ENCODE measurements around the gene FTO.

The FTO gene

DNA sequence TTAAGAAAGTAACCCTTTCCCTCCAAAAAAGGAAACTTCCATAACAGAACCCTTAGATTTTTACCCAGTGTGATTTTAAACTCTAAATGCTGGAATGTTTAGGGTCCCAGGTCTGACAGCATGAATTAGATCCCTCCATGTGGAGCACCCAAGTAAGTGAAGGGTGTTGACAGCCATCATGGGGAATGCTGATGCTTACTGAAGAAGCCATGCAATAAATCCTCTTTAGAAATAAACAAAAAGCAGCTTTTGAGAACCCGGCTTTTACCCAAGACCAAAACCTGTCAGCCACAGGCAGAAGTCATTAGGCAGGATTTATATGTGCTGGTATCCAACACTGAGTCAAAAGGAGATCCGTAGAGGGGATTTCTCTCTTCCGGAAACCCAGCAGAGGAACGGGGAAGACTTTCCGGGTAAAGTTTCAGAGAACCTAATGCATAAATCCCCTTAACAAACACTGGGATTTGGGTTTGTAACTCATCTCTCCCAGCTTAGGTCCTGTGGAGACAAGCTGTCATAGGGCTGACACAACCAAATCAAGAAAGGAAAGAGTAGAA lies 295.1 kb downstream of the FTO start:
- Histone ChIP-seq H3K36me3 (ENCODE audit: control insufficient read depth in 2 of 2, insufficient read depth in 2 of 2, low read length in 2 of 2) (no peaks in the 10 kb centered on the region), H3K4me3 (ENCODE audit: low read length in 2 of 2) (no peak overlapping the region), H3K9me3 (ENCODE audit: control insufficient read depth in 2 of 2, low read length in 2 of 2) (no peaks in the 10 kb centered on the region), H3K4me1 (ENCODE audit: control insufficient read depth in 2 of 2, insufficient read depth in 2 of 2, low read length in 2 of 2) (no peaks in the 10 kb centered on the region), H3K27me3 (ENCODE audit: control insufficient read depth in 2 of 2, insufficient read depth in 2 of 2, low read length in 2 of 2) (no peaks in the 10 kb centered on the region), H3K27ac (ENCODE audit: low read depth in 2 of 2, low read length in 2 of 2) (no peak overlapping the region), H3K9ac (ENCODE audit: low read depth in 1 of 2, low read length in 2 of 2) (no peak overlapping the region)

DNA sequence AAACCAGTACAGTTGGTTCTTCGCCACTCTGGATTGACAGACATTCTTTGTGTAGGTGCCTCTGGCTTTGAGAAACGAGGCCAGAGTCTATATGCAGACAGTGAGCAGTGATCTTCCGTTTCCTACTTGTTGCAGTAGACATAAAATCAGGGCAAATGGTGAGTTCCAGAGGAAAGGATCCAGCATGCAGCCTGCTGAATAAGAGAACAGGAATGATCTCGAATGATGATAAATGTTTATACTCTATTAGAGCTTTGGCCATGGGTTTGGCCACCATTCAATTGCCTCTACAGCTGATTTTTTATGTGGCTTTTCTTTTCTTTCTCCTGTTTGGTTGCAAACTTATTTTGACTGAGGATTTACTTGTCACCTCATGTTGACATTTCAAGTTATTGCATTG lies 295.9 kb downstream of the FTO start:
- no peak overlapping the region for H3K9ac ChIP-seq (ENCODE audit: low read depth in 1 of 2, low read length in 2 of 2)
- no peaks in the 10 kb centered on the region for H3K4me1 ChIP-seq (ENCODE audit: control insufficient read depth in 2 of 2, insufficient read depth in 2 of 2, low read length in 2 of 2)
- no peaks in the 10 kb centered on the region for H3K27me3 ChIP-seq (ENCODE audit: control insufficient read depth in 2 of 2, insufficient read depth in 2 of 2, low read length in 2 of 2)
- no peaks in the 10 kb centered on the region for H3K9me3 ChIP-seq (ENCODE audit: control insufficient read depth in 2 of 2, low read length in 2 of 2)
- H3K4me3 ChIP-seq (ENCODE audit: low read length in 2 of 2), result no peak overlapping the region
- H3K36me3 ChIP-seq (ENCODE audit: control insufficient read depth in 2 of 2, insufficient read depth in 2 of 2, low read length in 2 of 2), result no peaks in the 10 kb centered on the region
- no peak overlapping the region for H3K27ac ChIP-seq (ENCODE audit: low read depth in 2 of 2, low read length in 2 of 2)

DNA sequence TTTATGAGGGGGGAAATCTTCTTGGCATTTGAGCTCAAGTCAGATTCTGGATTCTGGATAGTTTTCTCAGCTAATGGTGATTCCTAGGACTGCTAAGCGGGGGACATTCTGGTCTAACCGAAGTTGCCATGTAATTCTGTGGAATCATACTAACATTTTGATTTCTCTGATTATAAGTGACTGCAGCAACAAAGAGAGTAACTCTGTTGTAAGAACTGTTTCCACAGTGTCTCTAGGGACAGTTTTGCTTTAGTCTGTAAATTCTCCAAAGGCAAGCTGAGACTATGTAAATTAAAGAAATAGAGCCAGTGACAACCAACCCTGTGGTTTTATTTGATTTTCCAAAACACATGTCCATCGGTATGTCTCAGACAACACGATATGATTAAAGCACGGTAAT lies 296.4 kb downstream of the FTO start:
- no peak overlapping the region for H3K4me3 ChIP-seq (ENCODE audit: low read length in 2 of 2)
- no peaks in the 10 kb centered on the region for H3K27me3 ChIP-seq (ENCODE audit: control insufficient read depth in 2 of 2, insufficient read depth in 2 of 2, low read length in 2 of 2)
- no peaks in the 10 kb centered on the region for H3K36me3 ChIP-seq (ENCODE audit: control insufficient read depth in 2 of 2, insufficient read depth in 2 of 2, low read length in 2 of 2)
- no peaks in the 10 kb centered on the region for H3K9me3 ChIP-seq (ENCODE audit: control insufficient read depth in 2 of 2, low read length in 2 of 2)
- no peak overlapping the region for H3K27ac ChIP-seq (ENCODE audit: low read depth in 2 of 2, low read length in 2 of 2)
- H3K4me1 ChIP-seq (ENCODE audit: control insufficient read depth in 2 of 2, insufficient read depth in 2 of 2, low read length in 2 of 2), result no peaks in the 10 kb centered on the region
- no peak overlapping the region for H3K9ac ChIP-seq (ENCODE audit: low read depth in 1 of 2, low read length in 2 of 2)

DNA sequence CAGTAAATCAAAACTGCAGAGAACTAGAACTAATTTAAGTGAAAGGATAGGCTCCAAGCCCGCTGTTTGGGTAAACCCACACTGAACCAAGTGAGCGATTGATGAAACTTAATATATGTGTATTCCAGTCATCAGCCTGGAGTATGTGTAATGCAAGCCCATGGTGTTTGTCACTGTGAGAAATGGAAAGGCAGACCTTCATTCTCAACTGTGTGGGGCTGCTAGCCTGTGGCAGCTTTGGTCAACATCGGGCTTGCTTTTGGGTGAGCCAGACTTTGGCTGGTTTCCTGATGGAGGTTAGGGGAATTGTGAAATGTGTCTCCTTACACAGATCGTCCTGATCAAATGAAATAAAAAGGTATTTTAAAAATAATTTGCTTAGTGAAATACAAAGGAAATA lies 302.7 kb downstream of the FTO start:
- H3K9me3 ChIP-seq (ENCODE audit: control insufficient read depth in 2 of 2, low read length in 2 of 2), result no peaks in the 10 kb centered on the region

DNA sequence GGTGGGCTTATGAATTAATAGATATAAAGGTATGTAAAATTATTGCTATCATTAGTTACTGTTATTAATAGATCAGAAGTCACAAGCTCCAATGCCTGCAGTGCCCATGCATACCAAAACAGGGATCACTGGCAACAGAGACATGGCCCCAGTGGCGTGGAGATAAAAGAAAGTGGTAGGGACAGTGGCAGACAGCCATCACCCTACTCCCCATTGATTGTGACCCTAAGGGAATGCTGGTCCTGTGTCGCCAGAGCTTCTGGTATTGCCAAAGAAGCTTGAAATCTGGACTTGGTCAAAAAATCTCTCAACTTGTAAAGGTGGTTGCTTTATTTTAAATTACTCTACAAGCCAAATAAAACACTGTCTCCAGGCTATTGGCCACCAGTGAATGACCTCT lies 303.5 kb downstream of the FTO start:
- Histone ChIP-seq H3K9me3 (ENCODE audit: control insufficient read depth in 2 of 2, low read length in 2 of 2) (no peaks in the 10 kb centered on the region), H3K9ac (ENCODE audit: low read depth in 1 of 2, low read length in 2 of 2) (no peak overlapping the region), H3K4me1 (ENCODE audit: control insufficient read depth in 2 of 2, insufficient read depth in 2 of 2, low read length in 2 of 2) (peaks cover 3 to 4% of the 10 kb centered on the region in 2 donors), H3K27me3 (ENCODE audit: control insufficient read depth in 2 of 2, insufficient read depth in 2 of 2, low read length in 2 of 2) (no peaks in the 10 kb centered on the region), H3K36me3 (ENCODE audit: control insufficient read depth in 2 of 2, insufficient read depth in 2 of 2, low read length in 2 of 2) (no peaks in the 10 kb centered on the region), H3K4me3 (ENCODE audit: low read length in 2 of 2) (no peak overlapping the region), H3K27ac (ENCODE audit: low read depth in 2 of 2, low read length in 2 of 2) (no peak overlapping the region)

More for the DNA sequence above, 302.7 kb downstream of the FTO start:
- H3K9ac ChIP-seq (ENCODE audit: low read depth in 1 of 2, low read length in 2 of 2), result no peak overlapping the region
- peaks cover 3 to 4% of the 10 kb centered on the region in 2 donors for H3K4me1 ChIP-seq (ENCODE audit: control insufficient read depth in 2 of 2, insufficient read depth in 2 of 2, low read length in 2 of 2)
- no peaks in the 10 kb centered on the region for H3K27me3 ChIP-seq (ENCODE audit: control insufficient read depth in 2 of 2, insufficient read depth in 2 of 2, low read length in 2 of 2)
- no peaks in the 10 kb centered on the region for H3K36me3 ChIP-seq (ENCODE audit: control insufficient read depth in 2 of 2, insufficient read depth in 2 of 2, low read length in 2 of 2)
- no peak overlapping the region for H3K4me3 ChIP-seq (ENCODE audit: low read length in 2 of 2)
- H3K27ac ChIP-seq (ENCODE audit: low read depth in 2 of 2, low read length in 2 of 2), result no peak overlapping the region

DNA sequence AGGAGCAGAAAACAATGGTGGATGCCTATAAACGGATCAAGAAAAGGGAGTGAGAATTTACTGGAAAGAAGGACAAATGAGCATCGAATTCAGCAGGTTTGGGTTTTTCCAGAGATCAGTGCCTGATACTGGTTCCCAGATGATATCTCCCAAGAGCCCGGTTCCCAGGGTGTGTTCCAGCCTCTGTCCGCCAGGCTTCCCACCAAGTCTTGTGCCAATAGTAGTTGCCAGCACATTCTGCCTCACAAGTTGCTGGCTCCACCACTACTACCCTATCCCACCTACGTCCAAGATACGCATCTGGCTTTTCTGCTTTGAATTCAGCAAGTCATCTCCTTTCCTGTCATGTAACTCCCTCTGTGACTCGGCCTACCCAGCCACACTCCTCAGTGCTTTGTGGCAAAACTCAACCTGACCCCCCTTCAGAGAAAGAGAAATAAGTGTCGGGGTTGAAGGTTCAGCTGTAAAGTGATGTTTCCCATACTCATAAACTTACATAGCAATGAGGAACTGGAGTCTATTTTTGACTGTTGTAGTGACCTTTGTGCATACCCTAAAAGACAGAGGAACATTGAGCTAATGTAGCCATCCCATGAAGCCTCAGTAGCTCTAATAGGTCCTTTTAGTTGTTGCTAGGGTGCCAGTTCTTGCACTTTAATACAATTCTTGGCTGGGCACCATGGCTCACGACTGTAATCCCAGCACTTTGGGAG lies 305.7 kb downstream of the FTO start:
- Histone ChIP-seq H3K27me3 (ENCODE audit: control insufficient read depth in 2 of 2, insufficient read depth in 2 of 2, low read length in 2 of 2) (no peaks in the 10 kb centered on the region), H3K4me3 (ENCODE audit: low read length in 2 of 2) (no peak overlapping the region), H3K9ac (ENCODE audit: low read depth in 1 of 2, low read length in 2 of 2) (no peak overlapping the region), H3K36me3 (ENCODE audit: control insufficient read depth in 2 of 2, insufficient read depth in 2 of 2, low read length in 2 of 2) (no peaks in the 10 kb centered on the region), H3K27ac (ENCODE audit: low read depth in 2 of 2, low read length in 2 of 2) (peak overlapping the region in 1 of 2 donors; percentile 19), H3K9me3 (ENCODE audit: control insufficient read depth in 2 of 2, low read length in 2 of 2) (no peaks in the 10 kb centered on the region), H3K4me1 (ENCODE audit: control insufficient read depth in 2 of 2, insufficient read depth in 2 of 2, low read length in 2 of 2) (peaks cover 3 to 4% of the 10 kb centered on the region in 2 donors)

DNA sequence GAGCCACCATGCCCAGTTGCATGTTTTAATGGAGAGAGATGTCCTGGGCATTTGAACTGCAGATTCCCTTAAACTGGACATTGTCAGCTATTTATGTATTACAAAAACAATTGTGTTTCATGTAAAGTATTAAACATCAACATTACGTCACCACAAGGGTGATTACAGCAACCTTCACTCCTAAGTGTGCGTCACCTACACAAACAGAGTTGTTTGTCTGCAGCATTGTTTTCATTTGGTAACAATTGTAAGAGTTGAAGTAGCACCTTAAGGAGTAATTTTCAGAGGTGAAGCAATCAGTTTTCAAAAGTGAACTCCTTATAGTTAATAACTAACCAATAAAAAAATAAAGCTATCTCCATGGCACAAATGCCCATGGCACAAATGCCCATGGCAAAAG lies 311.2 kb downstream of the FTO start:
- Histone ChIP-seq H3K27ac (ENCODE audit: low read depth in 2 of 2, low read length in 2 of 2) (no peak overlapping the region), H3K4me1 (ENCODE audit: control insufficient read depth in 2 of 2, insufficient read depth in 2 of 2, low read length in 2 of 2) (peaks cover 0 to 2% of the 10 kb centered on the region in 2 donors), H3K27me3 (ENCODE audit: control insufficient read depth in 2 of 2, insufficient read depth in 2 of 2, low read length in 2 of 2) (no peaks in the 10 kb centered on the region), H3K9me3 (ENCODE audit: control insufficient read depth in 2 of 2, low read length in 2 of 2) (no peaks in the 10 kb centered on the region), H3K9ac (ENCODE audit: low read depth in 1 of 2, low read length in 2 of 2) (no peak overlapping the region), H3K4me3 (ENCODE audit: low read length in 2 of 2) (no peak overlapping the region), H3K36me3 (ENCODE audit: control insufficient read depth in 2 of 2, insufficient read depth in 2 of 2, low read length in 2 of 2) (no peaks in the 10 kb centered on the region)

DNA sequence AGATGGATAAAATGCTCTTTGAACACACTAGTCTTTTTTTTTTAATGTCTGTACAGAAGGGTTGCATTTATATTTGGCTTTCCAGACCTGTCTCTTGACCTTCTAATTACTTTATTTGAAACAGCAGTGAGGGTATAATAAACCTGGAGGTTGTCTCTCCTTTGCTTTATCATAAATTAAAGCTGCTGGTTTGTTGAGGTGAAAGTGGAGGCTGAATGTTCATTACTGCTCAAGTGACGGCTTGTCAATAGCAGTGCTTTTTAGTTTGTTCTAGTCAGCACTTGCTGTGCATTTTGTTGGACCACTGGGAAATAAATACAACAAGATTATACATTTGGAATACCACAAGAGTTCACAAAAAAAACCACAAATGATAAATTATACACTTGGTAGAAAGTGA lies 318.4 kb downstream of the FTO start:
- H3K27ac ChIP-seq (ENCODE audit: low read depth in 2 of 2, low read length in 2 of 2), result no peak overlapping the region
- no peak overlapping the region for H3K4me3 ChIP-seq (ENCODE audit: low read length in 2 of 2)
- H3K9ac ChIP-seq (ENCODE audit: low read depth in 1 of 2, low read length in 2 of 2), result no peak overlapping the region
- H3K4me1 ChIP-seq (ENCODE audit: control insufficient read depth in 2 of 2, insufficient read depth in 2 of 2, low read length in 2 of 2), result no peaks in the 10 kb centered on the region
- H3K9me3 ChIP-seq (ENCODE audit: control insufficient read depth in 2 of 2, low read length in 2 of 2), result no peaks in the 10 kb centered on the region
- H3K36me3 ChIP-seq (ENCODE audit: control insufficient read depth in 2 of 2, insufficient read depth in 2 of 2, low read length in 2 of 2), result no peaks in the 10 kb centered on the region
- no peaks in the 10 kb centered on the region for H3K27me3 ChIP-seq (ENCODE audit: control insufficient read depth in 2 of 2, insufficient read depth in 2 of 2, low read length in 2 of 2)

DNA sequence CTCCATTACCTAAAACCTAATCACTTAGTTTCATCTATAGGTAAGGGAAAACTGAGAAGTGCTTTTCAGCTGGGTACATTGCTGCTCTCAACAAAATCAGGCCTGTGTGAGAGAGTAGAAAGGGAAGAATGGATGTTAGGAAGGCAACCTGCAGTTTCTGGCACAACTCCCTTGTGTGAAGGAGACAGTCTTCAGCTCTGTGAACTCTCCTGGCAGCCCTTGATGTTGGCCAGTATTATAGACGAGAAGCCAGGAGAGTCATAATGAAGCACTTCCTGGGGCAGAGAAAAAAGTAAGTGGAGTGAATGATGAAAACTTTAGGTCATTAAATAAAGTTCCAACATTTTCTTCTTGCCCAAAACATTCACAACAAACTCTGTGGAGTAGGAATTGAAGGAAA lies 322.5 kb downstream of the FTO start:
- Histone ChIP-seq H3K4me1 (ENCODE audit: control insufficient read depth in 2 of 2, insufficient read depth in 2 of 2, low read length in 2 of 2) (no peaks in the 10 kb centered on the region), H3K9ac (ENCODE audit: low read depth in 1 of 2, low read length in 2 of 2) (no peak overlapping the region), H3K4me3 (ENCODE audit: low read length in 2 of 2) (no peak overlapping the region), H3K27ac (ENCODE audit: low read depth in 2 of 2, low read length in 2 of 2) (no peak overlapping the region), H3K27me3 (ENCODE audit: control insufficient read depth in 2 of 2, insufficient read depth in 2 of 2, low read length in 2 of 2) (no peaks in the 10 kb centered on the region), H3K9me3 (ENCODE audit: control insufficient read depth in 2 of 2, low read length in 2 of 2) (peaks cover 5 to 14% of the 10 kb centered on the region in 2 donors), H3K36me3 (ENCODE audit: control insufficient read depth in 2 of 2, insufficient read depth in 2 of 2, low read length in 2 of 2) (no peaks in the 10 kb centered on the region)

DNA sequence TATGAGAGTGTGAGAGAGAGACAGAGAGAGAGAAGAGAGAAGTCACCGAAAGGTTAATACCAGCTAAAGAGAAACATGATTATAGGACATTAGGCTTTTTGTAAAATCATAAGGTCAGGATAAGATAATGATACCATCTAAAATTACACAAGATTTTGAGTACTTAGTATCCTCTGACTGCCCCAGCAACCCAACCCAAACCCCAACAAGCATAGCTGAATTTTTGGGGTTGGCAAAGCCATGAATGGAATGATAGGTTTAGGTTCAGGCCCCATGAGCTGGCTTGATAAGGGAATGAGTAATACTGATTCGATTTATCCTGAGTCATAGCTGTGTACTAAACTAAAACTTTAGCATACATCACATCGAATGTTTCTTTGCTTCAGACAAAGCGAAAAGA lies 323.1 kb downstream of the FTO start:
- H3K36me3 ChIP-seq (ENCODE audit: control insufficient read depth in 2 of 2, insufficient read depth in 2 of 2, low read length in 2 of 2), result no peaks in the 10 kb centered on the region
- H3K4me1 ChIP-seq (ENCODE audit: control insufficient read depth in 2 of 2, insufficient read depth in 2 of 2, low read length in 2 of 2), result no peaks in the 10 kb centered on the region

More for the DNA sequence above, 323.1 kb downstream of the FTO start:
- Histone ChIP-seq H3K27ac (ENCODE audit: low read depth in 2 of 2, low read length in 2 of 2) (no peak overlapping the region), H3K9me3 (ENCODE audit: control insufficient read depth in 2 of 2, low read length in 2 of 2) (peaks cover 5 to 14% of the 10 kb centered on the region in 2 donors), H3K4me3 (ENCODE audit: low read length in 2 of 2) (no peak overlapping the region), H3K27me3 (ENCODE audit: control insufficient read depth in 2 of 2, insufficient read depth in 2 of 2, low read length in 2 of 2) (no peaks in the 10 kb centered on the region), H3K9ac (ENCODE audit: low read depth in 1 of 2, low read length in 2 of 2) (no peak overlapping the region)
